Measurements from ENCODE around the gene TMOD1. TPM values are rescaled to one million over a fixed set of nuclear protein-coding genes. Genes with fewer than 3 reads are reported as not detected.

Gene TMOD1
- total and polyA plus RNA-seq, 2 of the 13 experiments (the other 11 are each of a cell fraction or from before 2014, with no cell fraction given) = 0.04 to 0.07 TPM

GRCh38 chr9:97514531-97514930, 13.1 kb downstream of the TMOD1 start:
- WGBS (ENCODE audit: low lambda C conversion rate) = 47% methylated on average over 9 of the region's 9 CpGs
- Histone ChIP-seq H3K27ac (ENCODE audit: extremely low read length, insufficient read depth, low read length) (no peak overlapping the region), H3K27me3 (ENCODE audit: control insufficient read depth in 1 of 2, insufficient read depth in 2 of 2, low read length in 2 of 2) (peaks cover 1 to 26% of the 10 kb centered on the region in 2 experiments; a peak in 2 of 5 replicates), H4K20me1 (ENCODE audit: insufficient read depth, low read length) (no peaks in the 10 kb centered on the region), H3K4me3 (replicated peaks in 1 of 3; ENCODE audit: insufficient read depth in 1 of 3, low read depth in 2 of 3, low read length in 3 of 3) (no peak overlapping the region), H3K9ac (ENCODE audit: insufficient read depth, low read depth, low read length) (no peak overlapping the region), H3K4me2 (ENCODE audit: low read depth, low read length) (no peak overlapping the region), H3K9me3 (ENCODE audit: low read length) (no peaks in the 10 kb centered on the region), H3K36me3 (replicated peaks in 1 of 2; ENCODE audit: control insufficient read depth in 1 of 2, insufficient read depth in 2 of 2, low read length in 2 of 2) (no peaks in the 10 kb centered on the region), H2AFZ (ENCODE audit: low read length) (no peak overlapping the region), H3K4me1 (ENCODE audit: insufficient read depth, low read length) (no peaks in the 10 kb centered on the region), H3K79me2 (ENCODE audit: insufficient read depth, low read length) (no peaks in the 10 kb centered on the region)
- no peak for TF ChIP-seq ZNF687 (CRISPR knock-in tag; IDR thresholded peaks at IDR 0.05)
- no peak for TF ChIP-seq U2AF1 (optimal IDR thresholded peaks at IDR 0.05; ENCODE audit: low read depth, low read length)
- no peak for TF ChIP-seq ZFP36 (IDR thresholded peaks at IDR 0.05; ENCODE audit: borderline replicate concordance, low read depth, low read length, partially characterized antibody)
- no peak for TF ChIP-seq GZF1 (CRISPR knock-in tag; IDR thresholded peaks at IDR 0.05)
- no peak for TF ChIP-seq SRSF1 (optimal IDR thresholded peaks at IDR 0.05; ENCODE audit: low read depth, low read length)
- no peak for TF ChIP-seq MTERF4 (CRISPR knock-in tag; IDR thresholded peaks at IDR 0.05)
- no peak for TF ChIP-seq PAXIP1 (CRISPR knock-in tag; conservative IDR thresholded peaks at IDR 0.05)
- no peak for TF ChIP-seq ARHGAP35 (CRISPR knock-in tag; IDR thresholded peaks at IDR 0.05; ENCODE audit: borderline replicate concordance)
- TF ChIP-seq LRRFIP1 (CRISPR knock-in tag; conservative IDR thresholded peaks at IDR 0.05) = no peak
- intact Hi-C loops (cut with micrococcal nuclease; ENCODE audit: unreplicated experiment) (no loop called here), in situ Hi-C loops (cut with HindIII; ENCODE audit: extremely low pct_ligation_motif_present, low pct_unique_long_range_greater_than_20kb) (no loop called here)
- ChIA-PET CTCF (ENCODE audit: low intra/inter-chr PET ratio, low total read pairs) (no interaction called here), POLR2A (no interaction called here)
- no peak for FAIRE-seq
- DNase-seq (ENCODE audit: low spot score) = no peak
- BruUV-seq (replicated peaks) = no TSS peak
- ATAC-seq = no peak
